ENCODE results near the gene CRY1. TPM values are rescaled to one million over a fixed set of nuclear protein-coding genes. Genes with fewer than 3 reads are reported as not detected.

CRY1 gene
- total RNA-seq, 4 donors from 2014 or later = 7.8 to 39.1 (median 10.1) TPM

GRCh38 chr12:107091381-107091780 lies 2.0 kb downstream of the CRY1 start:
- H3K4me3 ChIP-seq (ENCODE audit: low read depth, poor library complexity, severe bottlenecking) = no peak overlapping the region
- 12 to 23% methylated on average over 4 of the region's 4 CpGs for WGBS, 2 donors
- intact Hi-C loops (cut with DNase I; ENCODE audit: low total_unique reads) = no loop called here
- no peak for DNase-seq (ENCODE audit: low spot score in 2 of 2)
- TF ChIP-seq POLR2A (IDR thresholded peaks at IDR 0.05) (no peak), CTCF (IDR thresholded peaks at IDR 0.05) (no peak)

GRCh38 chr12:107090711-107091110 lies 2.6 kb downstream of the CRY1 start:
- no peak for TF ChIP-seq CTCF (IDR thresholded peaks at IDR 0.05)
- no peak for TF ChIP-seq POLR2A (IDR thresholded peaks at IDR 0.05)
- 87 to 95% methylated on average over 2 of the region's 2 CpGs for WGBS, 2 donors
- DNase-seq (ENCODE audit: low spot score in 2 of 2) = no peak
- intact Hi-C loops (cut with DNase I; ENCODE audit: low total_unique reads) = no loop called here
- no peak overlapping the region for H3K4me3 ChIP-seq (ENCODE audit: low read depth, poor library complexity, severe bottlenecking)

- WGBS, 2 donors = 97 to 98% methylated on average over 2 of the region's 2 CpGs
- DNase-seq (ENCODE audit: low spot score in 2 of 2) = no peak
- TF ChIP-seq POLR2A (IDR thresholded peaks at IDR 0.05) (no peak), CTCF (IDR thresholded peaks at IDR 0.05) (no peak)
- no peak overlapping the region for H3K4me3 ChIP-seq (ENCODE audit: low read depth, poor library complexity, severe bottlenecking)
- intact Hi-C loops (cut with DNase I; ENCODE audit: low total_unique reads) = no loop called here
These were observed 4.4 kb downstream of the CRY1 start for GRCh38 chr12:107088912-107089311.

- H3K4me3 ChIP-seq (ENCODE audit: low read depth, poor library complexity, severe bottlenecking) = no peak overlapping the region
- DNase-seq (ENCODE audit: low spot score in 2 of 2) = no peak
- 92% methylated on average over 3 of the region's 3 CpGs for WGBS, 2 donors
- intact Hi-C loops (cut with DNase I; ENCODE audit: low total_unique reads) = no loop called here
- TF ChIP-seq CTCF (IDR thresholded peaks at IDR 0.05) (no peak), POLR2A (IDR thresholded peaks at IDR 0.05) (no peak)
These were observed 7.0 kb downstream of the CRY1 start for GRCh38 chr12:107086314-107086713.

- no peak for DNase-seq (ENCODE audit: low spot score in 2 of 2)
- TF ChIP-seq POLR2A (IDR thresholded peaks at IDR 0.05) = no peak
- TF ChIP-seq CTCF (IDR thresholded peaks at IDR 0.05) = no peak
- intact Hi-C loops (cut with DNase I; ENCODE audit: low total_unique reads) = no loop called here
- no peak overlapping the region for H3K4me3 ChIP-seq (ENCODE audit: low read depth, poor library complexity, severe bottlenecking)
These were observed 11.6 kb downstream of the CRY1 start for GRCh38 chr12:107081778-107082177.

GRCh38 chr12:107080299-107080698 lies 13.1 kb downstream of the CRY1 start:
- intact Hi-C loops (cut with DNase I; ENCODE audit: low total_unique reads) = no loop called here
- DNase-seq (ENCODE audit: low spot score in 2 of 2) = no peak
- no peak overlapping the region for H3K4me3 ChIP-seq (ENCODE audit: low read depth, poor library complexity, severe bottlenecking)
- 84 to 85% methylated on average over 6 of the region's 6 CpGs for WGBS, 2 donors
- no peak for TF ChIP-seq POLR2A (IDR thresholded peaks at IDR 0.05)
- TF ChIP-seq CTCF (IDR thresholded peaks at IDR 0.05) = no peak
